NCI-H82 (cell line): ENCODE data around the gene PHEX.

Experiments used
- DNase-seq: peaks from one replicate; lab custom pipeline; 2025; lab: John Stamatoyannopoulos, UW

PHEX gene

DNA sequence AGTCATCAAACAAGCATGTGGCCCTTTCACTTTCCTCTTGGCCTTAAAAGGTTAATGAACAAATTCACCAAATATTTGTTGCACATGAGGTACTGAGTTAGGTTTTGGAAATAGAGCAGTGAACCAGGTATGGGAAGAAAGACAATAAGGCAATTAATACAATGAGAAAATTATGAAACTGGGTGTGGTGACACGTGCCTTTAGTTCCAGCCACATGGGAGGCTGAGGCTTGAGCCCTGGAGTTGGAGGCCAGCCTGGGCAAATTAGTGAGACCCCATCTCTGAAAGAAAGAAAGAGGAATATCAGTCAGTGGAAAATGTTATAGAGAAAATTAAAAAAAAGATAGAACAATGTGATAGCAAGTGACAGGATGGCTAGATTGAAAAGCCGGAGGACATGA is 8.1 kb downstream of the PHEX start:
- no peak for DNase-seq

DNA sequence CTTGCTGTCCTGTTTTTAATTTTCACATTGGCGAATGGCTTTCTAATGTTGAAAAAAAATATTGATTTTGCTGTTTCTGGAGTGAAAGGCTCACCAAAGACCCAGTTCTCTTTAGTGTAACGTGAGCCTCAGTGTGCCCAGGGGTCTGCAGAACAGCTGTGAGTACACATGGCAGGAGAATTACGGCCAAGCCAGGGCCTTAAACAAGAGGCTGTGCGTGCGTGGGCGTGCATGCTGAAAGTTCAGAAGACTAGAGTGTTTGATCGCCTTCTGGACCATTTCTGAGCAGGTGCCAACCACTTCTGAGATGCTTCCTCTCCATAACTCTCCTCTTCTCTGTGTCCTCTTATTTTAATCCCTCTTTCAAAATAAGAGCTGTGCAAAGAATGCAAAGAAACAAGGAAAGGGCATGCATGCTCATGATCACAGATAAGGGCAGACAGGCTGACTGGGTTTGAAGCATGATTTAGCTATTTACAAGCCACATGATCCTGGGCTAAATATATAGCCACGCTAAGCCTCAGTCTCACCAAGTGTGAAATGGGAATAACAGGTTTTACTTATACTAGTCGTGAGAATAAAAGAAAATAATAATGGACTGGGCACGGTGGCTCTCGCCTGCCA is 9.9 kb downstream of the PHEX start:
- DNase-seq = no peak

DNA sequence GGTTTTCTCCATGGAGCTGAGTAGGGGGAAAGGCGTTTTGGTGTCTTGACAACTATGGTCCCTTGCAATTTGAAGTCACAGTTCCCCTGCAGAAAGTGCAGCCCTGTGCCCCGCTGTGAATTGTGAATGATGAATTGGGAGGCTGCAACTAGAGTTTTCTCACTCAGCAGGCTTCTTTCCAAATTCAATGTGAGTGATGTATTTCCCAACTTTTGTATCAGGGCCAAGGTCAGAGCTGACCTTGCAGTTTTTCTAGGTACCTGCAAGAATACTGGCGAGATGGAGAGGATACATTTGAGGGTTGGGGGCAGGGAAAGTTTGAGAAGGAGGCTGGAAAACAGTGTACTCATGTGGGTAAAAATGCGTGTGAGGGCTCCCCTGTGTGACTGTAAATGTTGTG is 11.7 kb downstream of the PHEX start:
- DNase-seq = no peak

- DNase-seq = no peak
These were observed 15.3 kb downstream of the PHEX start for GRCh38 chrX:22047468-22047867.

DNA sequence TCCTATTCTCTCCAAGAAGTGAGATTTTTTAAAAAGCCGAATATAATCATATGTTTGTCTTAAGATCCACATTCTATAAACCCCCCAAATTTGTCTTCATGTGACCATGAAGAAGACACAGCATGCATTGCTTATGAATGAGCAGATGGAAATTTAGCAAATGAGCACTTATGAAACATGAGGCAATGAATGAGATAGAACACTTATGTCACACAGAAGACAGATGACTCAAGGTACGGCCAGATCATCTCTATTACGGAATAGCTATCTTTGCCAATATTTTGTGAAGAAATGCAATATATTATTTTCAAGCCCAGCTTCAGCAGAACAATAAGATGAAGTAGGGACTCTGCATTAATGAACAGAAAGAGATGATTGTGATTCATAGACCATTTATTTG is 21.4 kb downstream of the PHEX start:
- DNase-seq = no peak

DNA sequence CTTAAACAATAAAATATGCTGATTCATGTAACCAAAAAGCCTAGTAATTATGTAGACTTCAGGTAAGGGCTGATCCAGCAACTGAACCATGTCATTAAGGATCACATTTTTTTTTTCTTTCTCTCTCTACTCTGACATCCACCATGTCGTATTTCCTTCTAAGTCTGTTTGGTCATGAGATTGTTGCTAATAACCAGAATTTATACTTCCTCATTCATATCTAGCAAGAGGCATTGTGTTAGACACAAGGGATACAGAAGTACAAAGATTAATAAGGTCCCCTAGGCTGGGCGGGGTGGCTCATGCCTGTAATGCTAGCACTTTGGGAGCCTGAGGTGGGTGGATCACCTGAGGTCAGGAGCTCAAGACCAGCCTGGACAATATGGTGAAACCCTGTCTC is 24.1 kb downstream of the PHEX start:
- DNase-seq = no peak

DNA sequence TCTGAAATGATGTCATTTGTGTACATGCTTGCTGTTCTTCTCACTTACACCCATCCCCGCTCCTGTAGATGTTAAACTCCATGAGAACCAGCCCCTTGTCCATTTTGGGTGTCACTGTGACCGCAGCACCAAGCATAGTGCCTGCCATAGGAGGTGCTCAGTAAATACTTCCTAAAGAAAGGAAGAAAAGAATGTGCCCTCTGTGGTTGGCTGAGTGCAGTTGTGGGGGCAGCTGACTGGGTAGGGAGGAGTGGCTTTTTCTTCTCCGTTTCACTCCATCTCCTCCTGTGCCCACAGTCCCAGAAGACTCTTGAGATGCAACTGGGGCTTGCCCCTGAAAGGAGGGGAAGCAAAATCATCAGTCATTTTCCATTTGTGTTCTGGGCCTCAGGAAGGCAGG is 25.5 kb downstream of the PHEX start:
- no peak for DNase-seq

DNA sequence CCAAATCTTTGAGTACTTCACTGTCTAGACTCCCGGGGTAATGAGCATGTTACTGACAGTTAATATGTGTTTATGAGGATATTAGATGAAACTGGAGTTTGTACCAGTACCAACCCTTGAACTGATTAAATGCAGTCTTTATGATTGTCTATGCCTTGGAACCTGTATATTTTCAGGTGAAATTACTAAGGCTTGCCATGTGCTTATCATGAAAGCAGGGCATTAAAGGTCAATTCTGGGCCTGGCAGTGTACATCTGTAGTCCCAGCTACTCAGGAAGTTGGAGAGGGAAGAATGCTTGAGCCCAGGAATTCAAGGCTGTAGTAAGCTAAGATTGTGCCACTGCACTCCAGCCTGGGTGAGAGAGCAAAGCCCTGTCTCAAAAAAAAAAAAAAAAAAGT is 27.6 kb downstream of the PHEX start:
- no peak for DNase-seq

DNA sequence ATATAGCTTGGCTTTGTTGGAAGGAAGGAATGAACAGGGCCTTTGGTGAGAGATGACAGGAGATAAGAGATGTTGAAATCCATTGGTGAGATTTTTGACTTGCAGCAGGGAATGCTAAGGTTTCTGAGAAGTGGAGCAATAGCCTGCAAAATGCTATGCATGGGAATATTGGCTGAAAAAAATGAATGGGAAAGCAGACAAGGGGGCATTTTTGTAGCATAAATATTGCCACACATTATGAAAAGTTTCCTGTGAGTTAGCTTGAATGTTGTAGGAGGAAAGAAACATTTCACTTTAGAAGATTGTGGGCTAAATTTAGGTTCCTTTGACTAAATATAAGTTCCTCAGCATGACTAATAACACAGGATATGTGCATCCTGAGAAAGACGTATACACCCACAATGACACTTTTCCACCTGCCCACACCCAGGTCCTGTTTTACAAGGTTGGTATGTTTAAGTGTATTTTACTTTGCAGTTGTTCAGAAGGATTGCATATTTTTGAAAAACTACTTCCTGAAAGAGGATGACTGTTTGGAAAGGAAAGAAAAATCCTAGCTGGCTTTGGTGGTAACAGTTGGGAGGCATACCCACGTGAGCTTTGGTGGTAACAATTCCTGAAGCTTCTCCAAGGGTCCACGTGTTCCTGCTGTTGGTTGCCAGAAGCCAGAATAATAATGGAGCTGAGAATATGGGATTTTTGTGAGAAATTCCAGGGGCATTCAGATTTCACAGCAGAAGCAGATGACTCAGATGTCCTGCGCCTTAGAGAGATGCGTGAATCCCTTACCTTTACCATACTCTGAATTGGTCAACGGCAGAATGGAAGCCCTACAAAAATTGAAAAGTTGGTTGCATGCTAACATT is 28.5 kb downstream of the PHEX start:
- no peak for DNase-seq

GRCh38 chrX:22063284-22063683 is 31.2 kb downstream of the PHEX start:
- no peak for DNase-seq

DNA sequence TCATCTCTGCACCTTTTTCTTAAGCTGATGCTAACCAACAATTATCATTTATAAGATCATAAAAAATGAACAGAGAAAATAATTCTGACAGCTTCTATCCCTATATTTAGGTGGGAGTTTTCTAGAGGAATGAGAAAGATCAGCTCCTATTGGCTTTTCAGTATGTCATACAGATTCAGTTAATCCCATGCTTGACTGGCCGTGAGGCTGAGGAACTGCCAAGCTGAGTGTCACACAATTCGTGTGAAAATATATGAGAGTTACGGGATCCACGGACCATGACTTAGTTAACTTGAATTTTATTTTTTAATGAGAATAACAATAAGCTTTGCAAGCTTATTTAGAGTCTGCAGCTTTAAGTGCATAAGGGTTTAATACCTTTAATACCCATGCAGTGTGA is 37.5 kb downstream of the PHEX start:
- DNase-seq = peak; percentile 5

DNA sequence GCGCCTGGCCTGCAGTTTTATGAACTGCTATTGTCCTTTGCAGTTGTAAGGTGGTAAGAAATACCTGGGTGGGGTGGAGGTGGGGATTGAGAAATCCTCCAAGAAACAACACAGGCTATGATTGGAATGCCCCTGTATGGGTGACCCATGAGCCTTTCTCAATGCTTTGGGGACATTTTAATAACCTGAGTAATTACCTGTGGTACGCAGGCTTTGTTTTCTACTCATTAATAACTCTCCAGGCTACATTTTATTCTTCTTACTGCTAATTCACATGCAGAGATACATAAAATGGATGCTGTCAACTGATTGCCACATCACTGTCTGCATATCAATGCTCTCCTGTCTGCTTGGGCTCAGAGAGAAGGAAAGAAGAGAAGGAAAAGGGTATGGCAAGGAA is 41.8 kb downstream of the PHEX start:
- no peak for DNase-seq

GRCh38 chrX:22078117-22078516 is 46.0 kb downstream of the PHEX start:
- DNase-seq = no peak

DNA sequence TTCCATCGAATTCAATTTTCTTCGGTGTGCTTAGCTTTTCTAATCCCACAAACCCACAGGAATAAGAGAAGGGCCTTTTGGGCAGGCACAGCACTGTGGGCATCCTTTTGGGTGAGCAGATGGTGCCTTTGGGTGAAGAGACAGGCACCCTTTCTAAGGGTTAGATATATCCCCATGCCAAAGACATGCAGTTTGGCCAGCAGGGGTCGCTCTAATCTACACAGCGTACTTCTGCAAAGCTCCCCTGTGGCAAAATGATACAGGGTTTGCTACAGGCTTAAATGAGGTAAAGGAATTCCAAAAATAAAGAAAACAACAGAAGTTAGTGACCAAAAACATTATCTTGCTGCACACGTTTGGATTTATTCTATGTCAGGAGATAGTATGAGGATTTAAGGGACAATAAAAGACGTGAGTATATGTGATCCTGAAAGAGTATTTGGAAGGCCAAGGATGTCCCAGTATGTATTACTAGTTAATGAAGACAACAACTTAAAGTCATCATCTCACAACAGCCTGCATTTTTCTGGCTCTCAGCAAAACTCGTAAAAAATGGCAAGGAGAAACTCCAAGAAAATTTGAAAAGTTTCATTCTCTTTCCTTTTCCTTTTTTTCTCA is 49.5 kb downstream of the PHEX start:
- DNase-seq = peak; percentile 77

DNA sequence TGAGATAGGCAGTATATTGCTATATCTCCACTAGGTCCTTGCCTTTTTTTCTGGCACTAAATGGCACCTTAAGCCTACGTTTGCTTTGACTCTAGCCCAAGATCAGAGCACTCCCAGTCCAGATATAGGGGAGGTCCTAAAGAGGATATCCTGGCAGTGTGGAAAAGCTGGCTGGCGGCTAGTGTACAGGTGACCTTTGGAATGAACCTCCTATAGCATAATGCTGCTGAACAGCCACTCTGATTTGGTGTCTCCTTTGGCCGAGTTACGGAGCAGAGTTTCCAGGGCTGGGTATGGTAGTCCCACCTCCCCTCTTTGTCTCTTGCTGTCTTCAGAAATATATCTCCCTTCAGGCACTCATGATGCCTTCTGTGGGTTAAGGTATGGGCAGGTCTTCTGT is 53.9 kb downstream of the PHEX start:
- DNase-seq = no peak

- DNase-seq = no peak
These were observed 55.0 kb downstream of the PHEX start for GRCh38 chrX:22087011-22087557.

DNA sequence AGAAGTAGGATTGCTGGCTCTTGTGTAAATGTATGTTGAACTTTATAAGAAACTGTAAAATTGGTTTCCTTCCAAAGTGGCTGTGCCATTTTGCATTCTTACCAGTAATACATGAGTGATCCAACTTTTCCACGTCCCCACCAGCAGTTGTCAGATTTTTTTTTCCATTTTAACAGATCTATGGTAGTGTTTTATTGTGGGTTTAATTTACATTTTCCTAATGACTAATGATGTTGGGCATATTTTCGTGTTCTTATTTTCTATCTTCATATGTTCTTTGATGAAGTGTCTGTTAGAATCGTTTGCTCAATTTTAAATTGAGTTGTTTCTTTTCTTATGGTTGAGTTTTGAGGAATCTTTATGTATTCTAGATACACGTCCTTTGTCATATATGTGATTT is 56.2 kb downstream of the PHEX start:
- no peak for DNase-seq

DNA sequence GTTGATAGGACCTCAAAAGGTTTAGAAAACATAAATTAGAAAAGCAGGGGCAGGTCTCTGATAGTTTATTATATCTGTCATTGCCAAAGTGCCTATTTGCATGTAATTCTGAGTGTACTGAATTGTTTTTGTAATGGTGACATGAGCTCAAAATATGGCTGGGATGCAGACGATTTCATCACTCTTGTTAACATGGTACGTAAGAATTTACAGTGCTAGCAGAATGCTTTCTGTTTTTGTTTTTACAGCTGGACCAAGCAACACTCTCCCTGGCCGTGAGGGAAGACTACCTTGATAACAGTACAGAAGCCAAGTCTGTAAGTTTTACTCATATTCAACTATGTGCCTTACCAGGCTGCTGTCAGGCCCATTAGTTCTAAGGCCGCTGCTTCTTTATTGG is 58.1 kb downstream of the PHEX start:
- no peak for DNase-seq

DNA sequence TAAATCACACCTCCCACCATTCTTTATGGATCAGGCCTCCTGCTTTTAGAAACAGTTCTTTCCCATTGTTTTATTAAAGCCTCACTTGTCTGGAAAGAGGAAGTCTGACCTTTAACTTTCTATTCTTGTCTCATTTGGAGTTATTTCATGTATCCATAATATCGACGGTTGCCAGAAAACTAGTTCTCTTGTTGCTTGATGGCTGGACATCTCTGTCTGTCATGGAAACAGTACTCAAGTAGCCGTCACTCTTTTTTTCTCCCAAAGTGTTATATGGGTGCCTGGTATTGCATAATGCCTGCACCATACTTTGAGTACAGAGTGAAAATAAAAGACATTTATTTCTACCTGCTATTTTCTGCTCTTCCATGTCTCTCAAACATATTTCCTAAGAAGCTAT is 61.4 kb downstream of the PHEX start:
- no peak for DNase-seq

DNA sequence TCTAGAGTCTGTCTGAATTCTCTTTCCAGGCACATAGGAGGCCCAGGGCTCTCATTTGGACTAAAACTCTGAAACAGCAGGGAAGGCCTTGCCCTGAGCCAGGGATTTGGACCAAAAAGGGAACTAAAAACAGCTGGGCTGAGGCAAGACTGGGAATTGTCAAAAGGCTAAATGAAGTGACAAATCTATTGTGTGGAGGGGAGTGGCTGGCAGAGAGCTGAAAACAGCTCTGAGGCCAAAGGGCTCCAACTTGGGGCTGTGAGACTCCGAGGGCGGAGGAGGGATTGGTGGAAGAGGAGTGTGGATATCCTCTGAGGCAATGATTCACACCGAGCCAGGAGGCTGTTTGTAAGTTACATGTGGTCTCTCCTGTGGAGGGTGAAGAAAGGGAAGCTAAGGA is 63.2 kb downstream of the PHEX start:
- no peak for DNase-seq

DNA sequence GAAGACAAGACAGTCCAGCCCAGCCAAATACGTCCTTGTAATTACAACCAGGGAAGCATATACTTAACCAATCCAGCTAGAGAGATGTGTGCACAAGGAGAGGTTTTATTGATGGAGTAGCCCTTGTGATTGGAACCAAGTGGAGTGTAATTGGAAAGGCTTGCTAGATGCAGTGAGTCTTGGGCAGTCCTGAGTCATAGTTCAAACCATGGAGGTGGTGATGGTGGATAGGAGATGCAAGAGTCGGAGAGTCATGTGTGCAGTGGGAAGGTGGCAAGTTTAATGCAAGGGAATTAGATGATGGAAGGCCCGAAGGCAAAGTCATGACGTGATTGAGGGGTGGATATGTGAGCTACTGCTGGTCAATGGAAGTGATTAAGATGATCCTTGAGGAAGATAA is 63.7 kb downstream of the PHEX start:
- DNase-seq = no peak

DNA sequence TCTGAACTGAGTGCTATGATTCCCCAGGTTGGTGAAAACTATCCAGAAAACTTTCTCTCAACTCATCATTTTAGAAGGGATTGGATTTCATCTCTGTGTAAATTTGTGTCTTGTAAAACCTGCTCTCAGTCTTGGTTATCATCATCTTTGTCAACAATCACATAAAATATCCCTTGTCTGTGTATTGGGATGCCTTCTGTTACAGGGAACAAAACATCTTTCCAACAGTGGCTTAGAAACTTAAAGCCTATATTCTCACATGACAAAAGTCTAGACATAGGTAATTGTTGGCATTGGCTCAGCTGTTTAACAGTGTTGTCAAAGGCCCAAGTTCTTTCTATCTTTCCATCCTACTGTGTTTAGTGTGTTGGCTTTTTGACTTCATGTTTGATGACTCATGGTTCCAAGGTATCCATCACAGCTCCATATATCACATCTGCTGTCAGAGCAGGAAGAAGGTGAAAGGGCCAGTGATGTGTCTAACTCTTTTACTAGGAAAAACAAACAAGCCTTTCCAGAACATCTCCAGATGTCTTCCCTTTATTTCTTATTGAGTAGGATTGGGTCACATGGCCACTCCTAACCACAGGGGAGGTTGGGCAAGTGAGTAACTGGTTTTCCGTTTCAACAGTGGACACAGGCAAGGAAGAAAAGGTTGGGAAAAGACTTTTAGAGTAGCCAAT is 65.0 kb downstream of the PHEX start:
- no peak for DNase-seq

GRCh38 chrX:22105231-22105630 is 73.1 kb downstream of the PHEX start:
- no peak for DNase-seq
